Astrocyte of the cerebellum (primary cell): ENCODE data around the gene GTPBP10.

Experiments
- DNase-seq: peaks from one replicate; pipeline ENCODE4 v3.0.0-alpha.2; 2011; ENCODE audit warnings: low read depth
- H3K4me3 ChIP-seq: 2 replicates; pipeline ENCODE4 v1.5.1; 2011; ENCODE audit warnings: mild to moderate bottlenecking, low read depth, low read length, moderate library complexity
- CTCF ChIP-seq: IDR thresholded peaks from 2 replicates; pipeline ENCODE4 v1.5.1; 2012; ENCODE audit warnings: low read length, low read depth, moderate library complexity, mild to moderate bottlenecking; ENCODE audit errors: missing control alignments
- in situ Hi-C: cut with HindIII; loops from 2 replicates; pipeline ENCODE4 v1.10.0; 2017; ENCODE audit warnings: low sequenced_read_pairs

The GTPBP10 gene

DNA sequence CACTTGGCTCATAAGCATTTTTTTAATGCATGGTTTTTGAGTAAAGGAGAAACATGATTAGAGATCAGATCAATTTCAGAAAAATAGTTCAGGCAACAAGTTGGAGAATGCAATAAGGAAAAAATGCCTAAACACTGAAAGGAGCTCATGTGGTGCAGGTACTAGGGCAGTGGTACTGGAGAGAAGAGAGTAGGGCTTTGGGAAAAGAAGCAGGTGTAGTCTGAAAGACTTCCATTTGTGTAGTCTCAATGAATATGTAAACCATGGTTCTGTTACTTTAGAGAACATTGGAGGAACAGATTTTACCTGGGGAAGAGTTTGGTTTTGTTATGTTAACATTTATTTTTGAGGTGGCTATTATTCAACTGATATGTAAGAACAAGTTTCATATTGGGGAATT lies 5.5 kb downstream of the GTPBP10 start:
- DNase-seq: no peak
- no peak for TF ChIP-seq CTCF
- no peak overlapping the region for H3K4me3 ChIP-seq
- in situ Hi-C loops: no loop called here

DNA sequence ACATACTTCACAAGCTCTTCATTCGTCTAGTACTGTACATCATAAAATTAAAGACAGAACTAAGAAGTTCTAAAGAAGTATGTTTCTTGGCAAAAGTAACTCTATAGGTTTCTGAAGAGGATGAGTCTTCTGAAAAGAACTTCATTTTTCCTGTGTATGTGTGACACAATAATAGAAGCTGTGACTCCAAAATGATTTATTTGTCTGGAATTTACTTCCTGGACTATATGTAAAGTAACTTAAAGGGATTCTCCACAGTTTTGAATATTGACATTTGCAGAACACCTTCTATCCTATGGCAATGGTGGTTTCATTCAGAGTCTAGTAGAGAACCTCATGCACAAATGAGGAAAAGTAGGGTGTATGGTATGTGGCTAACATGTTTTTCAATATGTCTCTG lies 36.9 kb downstream of the GTPBP10 start:
- H3K4me3 ChIP-seq: no peak overlapping the region
- DNase-seq: no peak
- in situ Hi-C loops: loop anchor here (5.0 kb wide), 1 partner anchor 36 kb away; the partner anchor contains the start of gene GTPBP10
- TF ChIP-seq CTCF: no peak

DNA sequence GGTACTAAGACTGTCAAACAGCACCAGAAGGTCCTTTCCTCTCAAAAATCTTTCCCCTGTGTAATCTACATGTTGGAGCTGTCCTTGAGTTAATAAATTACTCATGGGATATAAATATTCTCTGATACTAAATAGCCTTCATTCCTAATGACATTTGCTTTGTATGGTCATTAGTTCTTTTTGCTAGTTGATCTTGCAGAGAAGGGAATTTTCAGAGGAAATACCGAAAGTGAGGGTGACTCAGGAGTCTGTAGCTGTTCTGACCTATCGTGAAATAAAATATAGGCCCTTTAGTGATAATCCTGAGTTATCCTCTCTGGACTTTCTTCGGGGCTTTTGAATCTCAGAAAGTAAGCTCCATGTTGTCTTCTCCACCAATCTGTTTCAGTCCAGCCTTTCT lies 37.3 kb downstream of the GTPBP10 start:
- in situ Hi-C loops: loop anchor here (5.0 kb wide), 1 partner anchor 37 kb away; the partner anchor contains the start of gene GTPBP10
- DNase-seq: no peak
- H3K4me3 ChIP-seq: no peak overlapping the region
- TF ChIP-seq CTCF: no peak

DNA sequence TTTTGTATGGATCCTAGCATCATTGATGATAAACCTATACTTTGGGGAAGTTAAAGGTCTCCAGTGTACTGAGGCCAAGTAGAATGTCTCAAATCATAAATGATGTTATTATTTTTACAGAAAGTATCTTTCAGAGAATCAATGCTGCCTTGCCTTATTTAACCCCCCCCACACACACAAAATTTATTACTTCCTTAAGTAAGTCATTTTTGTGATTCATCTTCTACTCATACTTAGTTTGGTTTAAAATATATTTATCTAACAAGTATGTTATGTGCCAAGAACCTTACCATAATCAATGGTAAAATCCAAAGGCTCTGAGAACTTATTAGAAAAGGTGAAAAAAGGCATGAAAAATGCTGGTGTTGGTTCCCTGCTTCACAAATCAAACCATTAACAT lies 37.9 kb downstream of the GTPBP10 start:
- H3K4me3 ChIP-seq: no peak overlapping the region
- TF ChIP-seq CTCF: no peak
- in situ Hi-C loops: loop anchor here (5.0 kb wide), 1 partner anchor 37 kb away; the partner anchor contains the start of gene GTPBP10
- DNase-seq: no peak

DNA sequence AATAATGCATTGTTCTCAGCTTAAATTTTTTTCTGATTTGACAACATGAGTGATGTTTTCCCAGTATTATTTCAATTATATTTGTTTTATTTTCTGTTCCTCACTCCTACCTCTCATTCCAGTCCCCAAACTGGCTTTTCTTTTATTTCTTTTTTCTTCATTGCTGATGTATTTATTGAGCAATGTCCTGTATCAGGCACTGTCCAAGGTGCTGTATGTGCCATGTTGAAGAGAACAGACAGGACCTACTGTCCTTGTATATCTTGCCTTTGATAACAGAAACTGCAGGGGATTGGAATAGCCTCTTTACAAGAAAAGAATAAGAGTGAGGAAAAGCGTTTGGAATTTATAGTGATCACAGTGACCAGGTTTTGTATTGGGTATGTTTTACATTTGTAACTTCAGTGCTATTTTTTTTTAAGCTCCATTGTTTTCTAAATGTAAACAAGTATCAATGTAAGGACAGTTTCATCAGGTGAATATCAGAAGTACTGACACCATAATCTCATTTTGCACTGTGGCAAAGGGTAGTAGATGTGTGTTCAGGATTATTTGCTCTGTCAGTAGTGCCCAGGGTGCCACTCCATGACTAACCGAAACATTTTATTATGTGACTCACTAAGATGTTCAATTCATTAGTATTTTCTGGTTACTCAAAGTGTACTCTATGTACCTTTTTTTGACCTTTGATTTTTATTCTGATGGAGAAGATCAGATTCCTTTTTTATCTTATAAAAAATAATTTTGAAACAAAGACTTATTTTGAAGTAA lies 41.1 kb downstream of the GTPBP10 start:
- H3K4me3 ChIP-seq: no peak overlapping the region
- no peak for DNase-seq
- in situ Hi-C loops: no loop called here
- TF ChIP-seq CTCF: no peak

- DNase-seq: no peak
- in situ Hi-C loops: no loop called here
- no peak for TF ChIP-seq CTCF
- no peak overlapping the region for H3K4me3 ChIP-seq
Observed at GRCh38 chr7:90390926-90391325, 44.4 kb downstream of the GTPBP10 start.
